Caco-2 (cell line): ENCODE data around the gene FAM76A. TPM values are rescaled to one million over a fixed set of nuclear protein-coding genes. Genes with fewer than 3 reads are reported as not detected.

Experiments
- BruUV-seq: library from RNA; stranded (reverse); fragments of 400-500 nt; replicated peaks from 2 replicates; lab custom pipeline; 2021; lab: Mats Ljungman, UMichigan
- CTCF ChIA-PET: fragments of 300-600 bp; sonication (Branson Sonifier 250); formaldehyde crosslinking; loops from one replicate; lab custom pipeline; 2022; ENCODE audit warnings: antibody characterized with exemption; lab: Charles Lee
- POLR2A ChIA-PET: fragments of 300-600 bp; sonication (Branson Sonifier 250); formaldehyde crosslinking; loops from one replicate; lab custom pipeline; 2022; ENCODE audit warnings: antibody characterized with exemption; lab: Charles Lee
- DNase-seq, 2 experiments: peaks; one replicate each; pipeline versions ENCODE4 v3.0.0 to v3.0.0-alpha.2; 2020 to 2022
- H3K27me3 ChIP-seq: replicated peaks from 2 replicates; pipeline ENCODE4 v1.6.0; 2011; ENCODE audit warnings: low read length; ENCODE audit not compliant: control insufficient read depth, insufficient read depth
- H3K36me3 ChIP-seq: 2 replicates; pipeline ENCODE4 v1.5.1; 2011; ENCODE audit warnings: low read length; ENCODE audit not compliant: control insufficient read depth, insufficient read depth
- H3K4me1 ChIP-seq: fragments of 250-450 bp; sonication (Bioruptor Pico); 2 replicates; pipeline ENCODE4 v1.5.1; 2020; ENCODE audit warnings: mild to moderate bottlenecking
- H3K4me3 ChIP-seq: 2 replicates; pipeline ENCODE4 v1.5.1; 2011; ENCODE audit warnings: low read depth, mild to moderate bottlenecking, control low read depth, low read length
- H3K9me3 ChIP-seq: fragments of 250-450 bp; sonication (Bioruptor Pico); 2 replicates; pipeline ENCODE4 v1.5.1; 2020; ENCODE audit warnings: mild to moderate bottlenecking, moderate library complexity
- H3K27ac Mint-ChIP-seq: one replicate; pipeline ENCODE4 v1.8.0; 2022; ENCODE audit warnings: mixed read lengths; ENCODE audit not compliant: unreplicated experiment
- H3K27me3 Mint-ChIP-seq: one replicate; pipeline ENCODE4 v1.8.0; 2022; ENCODE audit warnings: mixed read lengths; ENCODE audit not compliant: insufficient read depth, unreplicated experiment
- H3K36me3 Mint-ChIP-seq: one replicate; pipeline ENCODE4 v1.8.0; 2022; ENCODE audit warnings: mild to moderate bottlenecking, mixed read lengths; ENCODE audit not compliant: insufficient read depth, unreplicated experiment
- H3K4me1 Mint-ChIP-seq: one replicate; pipeline ENCODE4 v1.8.0; 2022; ENCODE audit warnings: low read depth, mixed read lengths; ENCODE audit not compliant: unreplicated experiment
- H3K4me3 Mint-ChIP-seq: one replicate; pipeline ENCODE4 v1.8.0; 2022; ENCODE audit warnings: mild to moderate bottlenecking, moderate library complexity, mixed read lengths; ENCODE audit not compliant: unreplicated experiment
- H3K9me3 Mint-ChIP-seq: one replicate; pipeline ENCODE4 v1.8.0; 2022; ENCODE audit warnings: mixed read lengths; ENCODE audit not compliant: unreplicated experiment
- intact Hi-C: fragments of 100-400 bp; cut with micrococcal nuclease; formaldehyde crosslinking; loops from one replicate; pipeline ENCODE4 v1.10.0; 2022; ENCODE audit not compliant: unreplicated experiment
- total RNA-seq: library from RNA; stranded (reverse); gene quantifications from 2 replicates; pipeline ENCODE4 v1.2.3, GENCODE V29; 2022
- TF ChIP-seq, protein P1 (sequence below), 2 experiments: fragments of 200-600 bp in 1 of 2; IDR thresholded peaks; 1 replicate in 1 of 2; 2 replicates in 1 of 2; pipeline versions ENCODE4 v1.5.1 to v1.8.0; 2011 to 2022; ENCODE audit warnings: antibody characterized with exemption in 1 of 2, control low read depth in 1 of 2, inconsistent platforms in 1 of 2, low read depth in 1 of 2, low read length in 1 of 2, mild to moderate bottlenecking in 1 of 2, moderate library complexity in 1 of 2; ENCODE audit not compliant: insufficient read depth in 1 of 2, severe bottlenecking in 1 of 2, unreplicated experiment in 1 of 2

FAM76A gene
- total RNA-seq, 1 experiment from 2014 or later, result 9.8 TPM

DNA sequence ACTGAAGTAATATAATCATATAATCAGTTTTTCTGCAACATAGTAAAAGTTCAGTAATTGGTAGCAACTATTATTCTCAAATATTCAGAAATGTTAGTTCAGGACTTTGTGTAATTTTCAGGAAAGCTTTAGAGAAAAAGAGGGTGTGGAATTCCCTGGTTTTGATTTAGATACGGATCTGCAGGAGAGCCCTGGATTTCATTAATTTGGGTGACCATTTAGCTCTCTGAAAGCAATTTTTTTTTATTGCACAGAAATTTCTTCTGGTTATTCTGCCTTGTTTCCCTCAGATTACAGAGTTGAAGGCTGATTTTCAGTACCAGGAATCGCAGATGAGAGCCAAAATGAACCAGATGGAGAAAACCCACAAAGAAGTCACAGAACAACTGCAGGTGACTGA lies 33.5 kb downstream of the FAM76A start:
- POLR2A ChIA-PET, result no interaction called here
- CTCF ChIA-PET, result no interaction called here
- no peaks in the 10 kb centered on the region for H3K4me1 Mint-ChIP-seq

DNA sequence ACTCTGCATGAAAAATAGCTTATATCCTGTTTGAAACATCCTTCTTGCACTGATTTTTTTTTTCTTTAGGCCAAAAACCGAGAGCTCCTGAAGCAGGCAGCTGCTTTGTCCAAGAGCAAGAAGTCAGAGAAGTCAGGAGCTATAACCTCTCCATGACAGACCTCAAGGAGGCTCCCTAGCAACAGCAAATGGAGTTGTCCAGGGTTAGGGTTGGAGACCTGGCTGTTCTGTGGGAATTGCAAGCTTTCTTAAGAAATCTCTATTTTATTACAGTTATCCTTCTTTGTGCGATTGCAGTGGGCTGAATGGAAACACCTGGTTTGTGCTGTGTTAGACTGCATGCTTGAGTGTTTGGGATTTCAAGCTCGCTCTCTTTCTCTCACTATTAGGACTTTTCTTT lies 34.7 kb downstream of the FAM76A start:
- POLR2A ChIA-PET, result interaction anchor here (0.8 kb wide), 1 partner anchor 13 kb away, joined by 4 read pairs; the partner anchor contains the start of gene STX12
- CTCF ChIA-PET, result interaction anchor here (0.7 to 1.4 kb wide), 6 partner anchors 13 to 705 kb away, joined by 3 to 20 read pairs (median 4); partner anchors contain the start of genes FAM76A, PPP1R8 and STX12
- Mint-ChIP-seq H3K27me3 (no peaks in the 10 kb centered on the region), H3K4me3 (no peak overlapping the region), H3K36me3 (peaks cover 17% of the 10 kb centered on the region), H3K27ac (no peak overlapping the region), H3K4me1 (no peaks in the 10 kb centered on the region), H3K9me3 (no peaks in the 10 kb centered on the region)
- TF ChIP-seq, protein P1, sequence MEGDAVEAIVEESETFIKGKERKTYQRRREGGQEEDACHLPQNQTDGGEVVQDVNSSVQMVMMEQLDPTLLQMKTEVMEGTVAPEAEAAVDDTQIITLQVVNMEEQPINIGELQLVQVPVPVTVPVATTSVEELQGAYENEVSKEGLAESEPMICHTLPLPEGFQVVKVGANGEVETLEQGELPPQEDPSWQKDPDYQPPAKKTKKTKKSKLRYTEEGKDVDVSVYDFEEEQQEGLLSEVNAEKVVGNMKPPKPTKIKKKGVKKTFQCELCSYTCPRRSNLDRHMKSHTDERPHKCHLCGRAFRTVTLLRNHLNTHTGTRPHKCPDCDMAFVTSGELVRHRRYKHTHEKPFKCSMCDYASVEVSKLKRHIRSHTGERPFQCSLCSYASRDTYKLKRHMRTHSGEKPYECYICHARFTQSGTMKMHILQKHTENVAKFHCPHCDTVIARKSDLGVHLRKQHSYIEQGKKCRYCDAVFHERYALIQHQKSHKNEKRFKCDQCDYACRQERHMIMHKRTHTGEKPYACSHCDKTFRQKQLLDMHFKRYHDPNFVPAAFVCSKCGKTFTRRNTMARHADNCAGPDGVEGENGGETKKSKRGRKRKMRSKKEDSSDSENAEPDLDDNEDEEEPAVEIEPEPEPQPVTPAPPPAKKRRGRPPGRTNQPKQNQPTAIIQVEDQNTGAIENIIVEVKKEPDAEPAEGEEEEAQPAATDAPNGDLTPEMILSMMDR (IDR thresholded peaks at IDR 0.05; ENCODE audit: insufficient read depth in 1 of 2, low read depth in 1 of 2, low read length in 1 of 2, severe bottlenecking in 1 of 2, unreplicated experiment in 1 of 2), result peak in 1 of 2 experiments; percentile 28
- DNase-seq, result peak; percentile 35 to 36
- no peaks in the 10 kb centered on the region for H3K27me3 ChIP-seq
- intact Hi-C loops, result loop anchor here (1.0 kb wide), 1 partner anchor 70 kb away; the partner anchor contains the start of gene PPP1R8
- no peaks in the 10 kb centered on the region for H3K36me3 ChIP-seq
- H3K4me1 ChIP-seq, result no peaks in the 10 kb centered on the region
- H3K4me3 ChIP-seq, result no peak overlapping the region
- no peaks in the 10 kb centered on the region for H3K9me3 ChIP-seq
- no TSS peak for BruUV-seq

More for the DNA sequence above, 33.5 kb downstream of the FAM76A start:
- BruUV-seq, result no TSS peak
- Mint-ChIP-seq H3K36me3 (peaks cover 17% of the 10 kb centered on the region), H3K27ac (no peak overlapping the region), H3K9me3 (no peaks in the 10 kb centered on the region), H3K27me3 (no peaks in the 10 kb centered on the region), H3K4me3 (no peak overlapping the region)
- no peak for DNase-seq
- H3K36me3 ChIP-seq, result no peaks in the 10 kb centered on the region
- H3K9me3 ChIP-seq, result no peaks in the 10 kb centered on the region
- no peaks in the 10 kb centered on the region for H3K4me1 ChIP-seq
- intact Hi-C loops, result no loop called here
- TF ChIP-seq, protein P1 (IDR thresholded peaks at IDR 0.05; ENCODE audit: insufficient read depth in 1 of 2, low read depth in 1 of 2, low read length in 1 of 2, severe bottlenecking in 1 of 2, unreplicated experiment in 1 of 2), result no peak
- H3K4me3 ChIP-seq, result no peak overlapping the region
- no peaks in the 10 kb centered on the region for H3K27me3 ChIP-seq

GRCh38 chr1:27762033-27762432 lies 36.3 kb downstream of the FAM76A start:
- CTCF ChIA-PET, result no interaction called here
- Mint-ChIP-seq H3K27me3 (no peaks in the 10 kb centered on the region), H3K27ac (no peak overlapping the region), H3K4me3 (no peak overlapping the region), H3K9me3 (no peaks in the 10 kb centered on the region), H3K36me3 (peaks cover 13% of the 10 kb centered on the region), H3K4me1 (no peaks in the 10 kb centered on the region)
- Histone ChIP-seq H3K4me1 (no peaks in the 10 kb centered on the region), H3K4me3 (no peak overlapping the region), H3K27me3 (no peaks in the 10 kb centered on the region), H3K9me3 (no peaks in the 10 kb centered on the region), H3K36me3 (no peaks in the 10 kb centered on the region)
- no TSS peak for BruUV-seq
- POLR2A ChIA-PET, result no interaction called here
- DNase-seq, result no peak
- TF ChIP-seq, protein P1 (IDR thresholded peaks at IDR 0.05; ENCODE audit: insufficient read depth in 1 of 2, low read depth in 1 of 2, low read length in 1 of 2, severe bottlenecking in 1 of 2, unreplicated experiment in 1 of 2), result no peak
- intact Hi-C loops, result no loop called here
